Measurements from ENCODE around the gene GSAP. TPM values are rescaled to one million over a fixed set of nuclear protein-coding genes. Genes with fewer than 3 reads are reported as not detected.
"Not testable (repeated sequence)": the region's sequence is repeated elsewhere in the genome, so short reads cannot be mapped to it uniquely, and the experiment has no call there.

The GSAP gene
- 18.4 to 19.8 TPM (median 19.6 TPM) in 3 replicates for total RNA-seq

GRCh38 chr7:77415823-77416620 lies at the start of gene GSAP:
TSS of gene GSAP (minus strand) at chr7:77416349. CDS start at chr7:77416321, 28 bp downstream.
- Mint-ChIP-seq H3K36me3 (no peaks in the 10 kb centered on the region), H3K4me1 (peaks cover 6% of the 10 kb centered on the region), H3K9me3 (no peaks in the 10 kb centered on the region), H3K4me3 (peak within 1 kb of the TSS; percentile 65), H3K27ac (peak within 1 kb of the TSS; percentile 34), H3K27me3 (ENCODE audit: low read depth) (peaks cover 18% of the 10 kb centered on the region)
- TF ChIP-seq CTCF (IDR thresholded peaks at IDR 0.05; ENCODE audit: unreplicated experiment), result no peak
- DNase-seq (ENCODE audit: low spot score in 2 of 2, unreplicated experiment in 2 of 2), result peak; percentile 30 to 55

GRCh38 chr7:77465256-77465655 lies 49.1 kb upstream of the GSAP start:
- no peak for TF ChIP-seq CTCF (IDR thresholded peaks at IDR 0.05; ENCODE audit: unreplicated experiment)
- no peak for DNase-seq (ENCODE audit: low spot score in 2 of 2, unreplicated experiment in 2 of 2)
- H3K36me3 Mint-ChIP-seq, result no peaks in the 10 kb centered on the region

GRCh38 chr7:77464589-77464988 lies 48.4 kb upstream of the GSAP start:
- Mint-ChIP-seq H3K4me1 (no peaks in the 10 kb centered on the region), H3K9me3 (peaks cover 7% of the 10 kb centered on the region), H3K27ac (no peak overlapping the region), H3K36me3 (no peaks in the 10 kb centered on the region), H3K27me3 (ENCODE audit: low read depth) (no peaks in the 10 kb centered on the region), H3K4me3 (no peak overlapping the region)
- no peak for DNase-seq (ENCODE audit: low spot score in 2 of 2, unreplicated experiment in 2 of 2)
- no peak for TF ChIP-seq CTCF (IDR thresholded peaks at IDR 0.05; ENCODE audit: unreplicated experiment)

More at GRCh38 chr7:77465256-77465655, 49.1 kb upstream of the GSAP start:
- Mint-ChIP-seq H3K4me3 (no peak overlapping the region), H3K9me3 (peaks cover 14% of the 10 kb centered on the region), H3K4me1 (no peaks in the 10 kb centered on the region), H3K27me3 (ENCODE audit: low read depth) (no peaks in the 10 kb centered on the region), H3K27ac (no peak overlapping the region)

- H3K9me3 Mint-ChIP-seq; H3K4me3 Mint-ChIP-seq; H3K27me3 Mint-ChIP-seq (ENCODE audit: low read depth); H3K27ac Mint-ChIP-seq; DNase-seq (ENCODE audit: low spot score in 2 of 2, unreplicated experiment in 2 of 2); H3K36me3 Mint-ChIP-seq; H3K4me1 Mint-ChIP-seq: not testable (repeated sequence)
Observed at GRCh38 chr7:77463632-77464031, 47.5 kb upstream of the GSAP start.

- H3K27me3 Mint-ChIP-seq (ENCODE audit: low read depth), result no peaks in the 10 kb centered on the region
- DNase-seq (ENCODE audit: low spot score in 2 of 2, unreplicated experiment in 2 of 2), result no peak
- H3K9me3 Mint-ChIP-seq, result no peaks in the 10 kb centered on the region
- H3K36me3 Mint-ChIP-seq, result no peaks in the 10 kb centered on the region
- no peak overlapping the region for H3K27ac Mint-ChIP-seq
- TF ChIP-seq CTCF (IDR thresholded peaks at IDR 0.05; ENCODE audit: unreplicated experiment), result no peak
- H3K4me1 Mint-ChIP-seq, result no peaks in the 10 kb centered on the region
- H3K4me3 Mint-ChIP-seq, result no peak overlapping the region
Observed at GRCh38 chr7:77461842-77462241, 45.7 kb upstream of the GSAP start.

- Mint-ChIP-seq H3K4me1 (no peaks in the 10 kb centered on the region), H3K36me3 (no peaks in the 10 kb centered on the region), H3K27me3 (ENCODE audit: low read depth) (no peaks in the 10 kb centered on the region), H3K9me3 (no peaks in the 10 kb centered on the region), H3K27ac (no peak overlapping the region), H3K4me3 (no peak overlapping the region)
- TF ChIP-seq CTCF (IDR thresholded peaks at IDR 0.05; ENCODE audit: unreplicated experiment), result no peak
- DNase-seq (ENCODE audit: low spot score in 2 of 2, unreplicated experiment in 2 of 2), result no peak
Observed at GRCh38 chr7:77461246-77461645, 45.1 kb upstream of the GSAP start.

Measured in mesothelial cell of epicardium (in vitro differentiated cells).